Measurements from ENCODE around the gene GGA1.
"Not testable (repeated sequence)": the region's sequence is repeated elsewhere in the genome, so short reads cannot be mapped to it uniquely, and the experiment has no call there.

Gene GGA1

DNA sequence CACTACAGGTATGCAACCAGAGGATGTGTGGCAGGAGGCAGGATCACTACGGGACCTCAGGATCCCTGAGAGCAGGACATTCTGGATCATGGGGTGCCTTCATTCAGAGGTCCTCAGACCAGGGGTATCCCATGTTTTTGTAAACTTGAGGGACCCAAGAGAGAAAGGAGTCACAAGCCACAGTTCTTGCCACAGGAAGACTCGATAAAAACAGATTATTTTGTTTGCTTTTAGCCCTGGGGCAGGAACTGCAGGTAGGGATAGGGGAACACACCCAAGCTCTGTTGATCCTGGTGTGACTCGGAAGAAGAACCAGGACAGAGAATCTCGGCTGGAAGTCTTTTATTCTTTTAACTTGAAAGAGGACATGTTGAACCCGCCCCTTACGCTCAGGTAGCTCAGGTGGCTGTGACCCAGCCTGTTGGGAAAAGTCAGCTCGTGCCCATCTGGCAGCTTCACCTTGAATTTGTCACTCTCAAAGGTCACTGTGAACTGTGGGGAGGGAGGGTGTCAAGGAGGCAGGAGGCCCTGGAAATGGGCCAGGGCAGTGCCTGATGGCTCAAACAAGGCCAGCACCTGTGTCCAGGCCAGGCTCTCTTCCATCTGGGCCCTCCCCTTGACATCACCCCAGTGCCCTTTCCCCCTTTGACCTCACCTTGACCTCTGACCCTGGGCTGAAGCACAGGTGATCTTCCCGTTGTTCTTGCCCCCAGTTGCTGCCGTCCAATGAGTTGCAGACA is 38.5 kb upstream of the GGA1 start:
- in situ Hi-C loops (cut with MboI; ENCODE audit: low sequenced_read_pairs) = no loop called here

GRCh38 chr22:37570661-37570976 is 38.0 kb upstream of the GGA1 start:
- in situ Hi-C loops (cut with MboI; ENCODE audit: low sequenced_read_pairs) = no loop called here

DNA sequence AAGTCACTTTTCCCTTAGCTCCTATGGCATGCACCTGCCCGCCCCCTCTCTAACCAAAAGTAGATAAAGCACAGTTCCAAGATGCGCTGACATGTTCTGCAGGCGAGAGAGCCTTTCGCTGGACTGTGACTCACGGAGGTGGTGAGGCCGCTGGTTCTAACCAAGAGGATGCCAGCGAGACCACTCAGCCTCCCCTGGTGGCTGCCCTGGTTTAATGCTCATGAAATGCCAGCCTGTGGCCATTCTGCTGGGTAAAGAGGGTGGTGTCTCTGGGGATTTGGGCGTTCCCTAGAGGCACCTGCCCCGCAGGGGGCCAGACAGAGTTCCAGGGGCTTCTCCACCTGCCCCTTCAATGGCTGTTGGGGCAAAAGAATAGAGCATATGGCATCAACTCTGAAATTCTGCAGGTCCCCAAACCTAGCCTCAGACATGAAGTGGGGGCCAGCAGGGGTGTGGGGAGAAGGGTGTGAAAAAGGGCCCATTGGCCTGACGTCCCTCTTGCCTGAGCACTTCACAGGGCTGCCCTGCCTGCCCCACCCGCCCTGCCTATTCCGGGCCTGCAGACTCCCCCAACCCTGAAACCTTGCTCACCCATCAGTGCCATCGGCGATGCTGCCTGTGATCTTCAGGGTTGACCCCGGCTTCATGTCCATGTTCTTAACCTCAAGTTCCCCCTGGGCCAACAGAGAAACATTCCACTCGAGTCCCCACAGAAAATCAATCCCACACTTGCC is 37.2 kb upstream of the GGA1 start:
- in situ Hi-C loops (cut with MboI; ENCODE audit: low sequenced_read_pairs) = no loop called here

DNA sequence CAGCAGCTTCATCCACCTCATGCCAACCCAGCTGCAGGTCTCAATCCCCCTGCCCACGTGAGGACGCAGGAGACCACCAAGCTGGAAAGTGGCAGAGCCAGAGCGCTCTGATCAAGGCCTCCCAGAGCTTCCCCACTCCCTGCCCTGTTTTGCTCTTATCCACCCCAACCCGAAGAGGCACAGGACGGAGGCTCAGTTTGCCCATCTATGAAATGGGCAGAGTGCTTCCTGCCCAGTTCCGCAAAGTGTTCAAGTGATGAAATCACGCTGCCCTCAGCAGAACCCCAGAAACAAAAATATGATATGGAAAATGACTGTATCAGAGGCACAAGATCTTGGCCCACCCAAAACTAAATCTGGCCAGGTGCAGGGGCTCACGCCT is 36.7 kb upstream of the GGA1 start:
- in situ Hi-C loops (cut with MboI; ENCODE audit: low sequenced_read_pairs) = no loop called here

GRCh38 chr22:37575490-37576003 is 33.1 kb upstream of the GGA1 start:
- in situ Hi-C loops (cut with MboI; ENCODE audit: low sequenced_read_pairs) = no loop called here

GRCh38 chr22:37578002-37578401 is 30.6 kb upstream of the GGA1 start:
- in situ Hi-C loops (cut with MboI; ENCODE audit: low sequenced_read_pairs) = no loop called here

- in situ Hi-C loops (cut with MboI; ENCODE audit: low sequenced_read_pairs) = no loop called here
Observed at GRCh38 chr22:37581504-37581903, 27.1 kb upstream of the GGA1 start.

- in situ Hi-C loops (cut with MboI; ENCODE audit: low sequenced_read_pairs) = no loop called here
Observed at GRCh38 chr22:37582526-37582925, 26.1 kb upstream of the GGA1 start.

DNA sequence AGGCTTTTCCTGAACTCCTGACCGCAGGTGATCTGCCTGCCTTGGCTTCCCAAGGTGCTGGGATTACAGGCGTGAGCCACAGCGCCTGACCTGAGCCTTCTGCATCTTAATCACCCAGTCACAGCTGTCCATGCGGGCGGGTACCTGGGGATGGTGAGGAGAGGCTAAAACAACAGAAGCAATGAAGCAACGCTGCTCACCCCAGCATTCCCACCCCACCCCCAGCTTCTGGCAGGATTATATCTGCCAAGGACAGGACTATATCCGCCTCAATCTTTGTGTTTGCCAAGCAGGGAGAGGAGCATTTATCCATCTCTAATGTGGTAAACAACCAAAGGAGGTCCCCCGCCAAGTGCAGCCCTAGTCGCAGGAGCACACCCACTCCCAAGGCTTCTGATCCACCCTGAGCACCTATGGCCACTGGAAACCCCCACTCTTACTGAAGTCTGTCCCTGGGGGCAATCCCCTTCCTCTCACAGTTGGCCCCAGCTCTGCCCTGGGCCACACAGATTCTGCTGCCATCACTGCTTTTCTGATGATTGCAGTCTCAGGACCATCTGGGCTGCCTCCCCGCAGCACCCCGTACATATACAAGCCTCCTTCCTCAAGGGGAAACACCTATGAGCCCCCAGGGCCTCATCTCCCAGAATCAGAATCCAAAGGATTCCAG is 20.0 kb upstream of the GGA1 start:
- in situ Hi-C loops (cut with MboI; ENCODE audit: low sequenced_read_pairs) = no loop called here

- in situ Hi-C loops (cut with MboI; ENCODE audit: low sequenced_read_pairs) = no loop called here
Observed at GRCh38 chr22:37589636-37590035, 19.0 kb upstream of the GGA1 start.

GRCh38 chr22:37591081-37591480 is 17.6 kb upstream of the GGA1 start:
- in situ Hi-C loops (cut with MboI; ENCODE audit: low sequenced_read_pairs) = not testable (repeated sequence)

GRCh38 chr22:37591823-37592404 is 16.7 kb upstream of the GGA1 start:
- in situ Hi-C loops (cut with MboI; ENCODE audit: low sequenced_read_pairs) = no loop called here

GRCh38 chr22:37594237-37594636 is 14.4 kb upstream of the GGA1 start:
- in situ Hi-C loops (cut with MboI; ENCODE audit: low sequenced_read_pairs) = no loop called here

DNA sequence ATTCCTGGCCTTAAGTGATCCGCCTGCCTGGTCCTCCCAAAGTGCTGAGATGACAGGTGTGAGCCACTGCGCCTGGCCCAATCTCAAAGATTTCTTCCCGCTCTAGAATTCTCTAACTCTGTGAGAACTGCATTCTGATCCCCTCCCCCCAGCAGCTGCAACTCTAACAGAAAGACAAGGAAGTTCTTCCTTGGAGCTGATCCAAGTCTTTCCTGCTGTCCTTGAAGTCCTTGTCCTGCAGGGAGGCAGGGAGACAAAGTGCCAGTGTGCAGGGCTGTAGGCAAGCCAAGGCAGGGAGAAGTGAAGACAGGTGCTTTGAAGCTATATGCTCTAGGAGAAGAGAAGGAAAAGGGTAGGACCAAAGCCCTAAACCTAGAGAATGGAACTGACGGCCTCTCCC is 9.5 kb upstream of the GGA1 start:
- in situ Hi-C loops (cut with MboI; ENCODE audit: low sequenced_read_pairs) = no loop called here

DNA sequence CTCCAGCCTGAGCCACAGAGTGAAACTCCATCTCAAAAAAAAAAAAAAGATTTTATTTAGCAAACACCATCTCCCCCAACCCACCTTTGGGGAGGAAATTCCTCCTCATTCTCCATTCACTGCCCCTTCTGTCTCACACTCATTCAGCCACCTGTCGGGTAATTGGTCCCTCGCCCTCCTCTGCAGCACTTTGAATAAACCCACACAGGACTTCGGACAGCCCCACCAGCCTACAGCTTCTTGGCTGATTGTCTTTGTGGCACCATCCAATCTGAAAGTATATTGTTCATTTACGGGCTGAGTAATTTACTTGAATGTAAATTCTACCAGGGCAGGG is 7.5 kb upstream of the GGA1 start:
- in situ Hi-C loops (cut with MboI; ENCODE audit: low sequenced_read_pairs) = no loop called here

GRCh38 chr22:37601540-37602442 is 6.8 kb upstream of the GGA1 start:
- in situ Hi-C loops (cut with MboI; ENCODE audit: low sequenced_read_pairs) = no loop called here

DNA sequence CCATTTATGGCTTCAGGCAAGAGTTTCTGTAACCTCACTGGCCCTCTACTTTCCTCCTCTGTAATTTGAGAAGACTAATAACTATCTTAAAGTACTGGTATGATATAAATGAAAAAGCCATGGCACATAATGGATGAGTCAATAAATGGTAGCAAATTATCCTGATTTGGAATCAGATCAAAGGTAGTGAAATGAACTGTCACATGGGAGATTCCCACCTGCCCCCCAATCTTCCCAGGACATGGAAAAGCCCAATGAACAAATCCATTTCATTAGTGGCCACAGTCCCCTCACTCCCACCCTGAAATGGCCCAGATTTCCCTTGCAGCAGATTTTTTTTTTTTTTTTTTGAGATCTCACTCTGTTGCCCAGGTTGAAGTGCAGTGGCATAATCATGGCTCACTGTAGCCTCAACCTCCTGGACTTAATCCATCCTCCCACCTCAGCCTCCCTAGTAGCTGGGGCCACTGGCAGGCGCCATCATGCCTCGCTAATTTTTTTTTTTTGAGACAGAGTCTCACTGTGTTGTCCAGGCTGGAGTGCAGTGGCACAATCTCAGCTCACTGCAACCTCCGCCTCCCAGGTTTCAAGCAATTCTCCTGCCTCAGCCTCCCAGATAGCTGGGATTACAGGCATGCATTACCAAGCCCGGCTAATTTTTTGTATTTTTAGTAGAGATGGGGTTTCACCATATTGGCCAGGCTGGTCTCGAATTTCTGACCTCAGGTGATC is 5.9 kb upstream of the GGA1 start:
- in situ Hi-C loops (cut with MboI; ENCODE audit: low sequenced_read_pairs) = not testable (repeated sequence)

DNA sequence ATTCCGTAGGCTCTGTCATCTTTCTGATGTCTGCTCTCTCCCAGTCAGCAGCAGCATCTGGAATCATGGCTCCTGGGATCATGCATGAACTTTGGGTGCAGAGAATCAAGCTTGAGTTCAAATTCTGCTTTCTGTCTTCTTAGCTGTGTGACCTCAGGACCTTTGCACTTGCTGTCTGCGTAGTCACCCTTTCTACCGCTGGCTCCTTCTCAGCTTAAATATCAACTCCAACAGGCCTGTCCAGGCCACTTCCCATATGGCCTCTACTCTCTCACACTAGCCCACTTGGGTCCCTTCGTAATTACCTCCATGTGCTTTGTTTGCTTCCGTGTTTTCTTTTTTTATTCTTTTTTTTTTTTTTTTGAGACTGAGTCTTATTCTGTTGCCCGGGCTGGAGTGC is 4.6 kb upstream of the GGA1 start:
- in situ Hi-C loops (cut with MboI; ENCODE audit: low sequenced_read_pairs) = no loop called here

DNA sequence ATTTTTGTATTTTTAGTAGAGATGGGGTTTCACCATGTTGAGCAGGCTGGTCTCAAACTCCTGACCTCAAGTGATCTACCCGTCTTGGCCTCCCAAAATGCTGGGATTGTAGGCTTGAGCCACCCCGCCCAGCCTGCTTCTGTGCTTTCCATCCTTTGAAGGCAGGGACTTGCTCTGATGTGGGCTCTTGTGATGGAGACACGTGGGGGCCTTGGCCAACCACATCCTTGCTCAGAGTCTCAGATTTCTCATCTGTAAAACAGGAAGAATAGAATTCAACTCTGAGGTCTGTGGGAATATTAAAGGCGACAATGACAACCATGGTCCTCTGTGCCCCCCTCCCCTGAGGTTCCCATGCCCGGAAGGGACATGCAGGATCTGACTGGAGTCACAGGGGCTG is 3.8 kb upstream of the GGA1 start:
- in situ Hi-C loops (cut with MboI; ENCODE audit: low sequenced_read_pairs) = no loop called here
